Islet precursor cell (in vitro differentiated cells): ENCODE data around the gene EHMT1.

ENCODE experiments used
- DNase-seq: peaks from one replicate; pipeline ENCODE4 v3.0.0-alpha.2; 2018

The EHMT1 gene

GRCh38 chr9:137813651-137814415, 195.0 kb downstream of the EHMT1 start:
- no peak for DNase-seq

- no peak for DNase-seq
Observed at GRCh38 chr9:137814436-137814835, 195.6 kb downstream of the EHMT1 start.

GRCh38 chr9:137814841-137815240, 196.0 kb downstream of the EHMT1 start:
- DNase-seq = no peak

GRCh38 chr9:137815256-137816255, 196.8 kb downstream of the EHMT1 start:
- no peak for DNase-seq

- no peak for DNase-seq
Observed at GRCh38 chr9:137816531-137817235, 197.9 kb downstream of the EHMT1 start.

- DNase-seq = no peak
Observed at GRCh38 chr9:137817236-137818200, 198.7 kb downstream of the EHMT1 start.

- no peak for DNase-seq
Observed at GRCh38 chr9:137818286-137818685, 199.5 kb downstream of the EHMT1 start.

GRCh38 chr9:137820161-137820855, 201.5 kb downstream of the EHMT1 start:
- no peak for DNase-seq

- no peak for DNase-seq
Observed at GRCh38 chr9:137823986-137824771, 205.4 kb downstream of the EHMT1 start.

GRCh38 chr9:137825324-137825989, 206.7 kb downstream of the EHMT1 start:
- DNase-seq = no peak

GRCh38 chr9:137827908-137828526, 209.2 kb downstream of the EHMT1 start:
- DNase-seq = no peak

- DNase-seq = peak; percentile 84
Observed at GRCh38 chr9:137828527-137829259, 209.9 kb downstream of the EHMT1 start.

GRCh38 chr9:137829260-137829996, 210.6 kb downstream of the EHMT1 start:
- DNase-seq = no peak

GRCh38 chr9:137832191-137832700, 213.4 kb downstream of the EHMT1 start:
- DNase-seq = no peak

- no peak for DNase-seq
Observed at GRCh38 chr9:137832830-137833590, 214.2 kb downstream of the EHMT1 start.

- no peak for DNase-seq
Observed at GRCh38 chr9:137833721-137834613, 215.2 kb downstream of the EHMT1 start.
